Smooth muscle cell of the umbilical artery (primary cell): Measurements from ENCODE around the gene EEF1G. TPM values are rescaled to one million over a fixed set of nuclear protein-coding genes. Genes with fewer than 3 reads are reported as not detected.

Source experiments
- total RNA-seq: library from RNA; depleted of rRNA; stranded (reverse); fragments of >200 nt; gene quantifications from 2 replicates; pipeline ENCODE4 v1.2.3, GENCODE V29; 2014

EEF1G gene, protein sequence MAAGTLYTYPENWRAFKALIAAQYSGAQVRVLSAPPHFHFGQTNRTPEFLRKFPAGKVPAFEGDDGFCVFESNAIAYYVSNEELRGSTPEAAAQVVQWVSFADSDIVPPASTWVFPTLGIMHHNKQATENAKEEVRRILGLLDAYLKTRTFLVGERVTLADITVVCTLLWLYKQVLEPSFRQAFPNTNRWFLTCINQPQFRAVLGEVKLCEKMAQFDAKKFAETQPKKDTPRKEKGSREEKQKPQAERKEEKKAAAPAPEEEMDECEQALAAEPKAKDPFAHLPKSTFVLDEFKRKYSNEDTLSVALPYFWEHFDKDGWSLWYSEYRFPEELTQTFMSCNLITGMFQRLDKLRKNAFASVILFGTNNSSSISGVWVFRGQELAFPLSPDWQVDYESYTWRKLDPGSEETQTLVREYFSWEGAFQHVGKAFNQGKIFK
- total RNA-seq: 1,165 and 1,500 TPM in 2 replicates

DNA sequence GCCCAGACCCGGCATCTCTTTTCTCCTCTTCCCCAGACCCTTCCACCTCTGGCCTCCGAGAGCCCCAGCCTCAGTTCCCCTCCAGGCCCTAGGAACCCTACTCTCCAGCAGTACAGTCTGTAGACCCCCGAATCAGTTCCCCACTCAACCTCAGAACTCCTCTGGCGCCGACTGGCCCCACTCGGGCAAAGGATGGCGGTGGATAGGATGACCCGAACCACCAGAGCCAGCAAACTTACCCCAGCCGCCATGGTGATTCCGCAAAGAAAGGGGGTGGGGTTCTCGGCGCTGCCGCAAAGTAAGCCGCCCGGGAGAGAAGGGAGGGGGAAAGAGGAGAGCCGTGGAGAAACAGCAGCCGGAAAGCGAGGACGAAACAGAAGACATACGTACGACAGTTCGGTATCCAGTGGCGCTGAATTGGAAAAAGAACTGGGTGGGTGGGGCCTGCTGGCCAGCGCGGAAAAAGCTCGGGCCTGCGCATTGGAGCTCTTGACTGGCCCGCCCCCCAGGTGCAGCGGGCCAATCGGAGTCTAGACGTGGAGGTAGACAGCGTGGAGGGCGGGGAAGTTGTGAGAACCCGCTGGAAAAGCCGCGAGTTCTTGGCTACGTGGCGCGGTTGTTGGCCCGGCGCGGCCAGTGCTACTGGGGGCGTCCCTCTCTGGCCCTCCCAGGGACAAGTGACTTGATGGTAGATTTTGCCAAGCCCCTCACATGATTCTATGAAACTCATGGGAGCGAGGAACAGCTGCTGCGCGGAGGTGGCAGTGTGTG is at the start of gene EEF1G:
Gene EEF1G (minus strand): TSS at position 300 of the 771 bp plus-strand sequence. CDS start 49 bp downstream, at position 251.

DNA sequence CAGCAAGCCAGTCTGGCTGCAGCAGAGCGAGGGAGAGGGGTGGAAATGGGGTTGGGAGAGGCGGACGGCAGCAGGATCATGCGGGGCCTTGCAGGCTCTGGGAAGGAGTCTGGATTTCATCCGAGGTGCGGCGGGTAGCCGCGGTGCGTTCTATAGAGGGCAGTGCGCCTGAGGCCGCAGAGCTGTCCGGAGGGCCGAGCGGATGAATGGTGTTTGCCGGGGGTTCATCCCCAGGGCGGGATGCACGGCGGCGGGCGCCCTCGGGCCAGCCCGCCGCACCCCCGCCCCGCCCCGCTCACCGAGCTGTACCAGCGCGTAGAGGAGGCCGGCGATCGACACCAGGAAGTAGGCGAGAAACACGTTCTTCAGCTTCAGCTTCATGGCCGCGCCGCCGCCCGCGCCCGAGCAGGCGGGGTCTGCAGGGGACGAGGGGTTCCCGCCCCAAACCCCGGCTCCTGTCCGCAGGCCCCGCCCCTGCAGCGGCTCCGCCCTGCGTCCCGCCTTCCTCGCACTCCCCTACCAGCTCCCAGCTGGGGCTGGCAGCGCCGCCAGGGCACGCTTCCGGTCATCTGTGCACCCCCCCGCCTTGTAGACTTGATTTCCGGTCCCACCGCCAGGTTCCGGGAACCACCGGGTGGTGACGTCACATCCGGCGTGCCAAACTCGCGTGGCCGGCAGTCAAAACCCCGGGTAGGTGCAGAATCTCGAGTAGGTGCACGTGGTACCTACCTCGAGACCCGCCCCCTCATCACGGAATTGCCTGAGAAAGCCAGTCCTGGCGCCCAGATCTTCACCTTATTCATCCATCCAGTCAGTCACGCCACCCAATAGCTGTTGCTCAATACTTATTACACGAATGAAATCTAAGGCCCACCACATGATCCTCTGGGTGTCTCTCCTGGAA is 48.1 kb upstream of the EEF1G start, which contains the start of gene B3GAT3:
Gene B3GAT3 (minus strand): TSS at position 420 of the 904 bp plus-strand sequence. CDS start 39 bp downstream, at position 381.

DNA sequence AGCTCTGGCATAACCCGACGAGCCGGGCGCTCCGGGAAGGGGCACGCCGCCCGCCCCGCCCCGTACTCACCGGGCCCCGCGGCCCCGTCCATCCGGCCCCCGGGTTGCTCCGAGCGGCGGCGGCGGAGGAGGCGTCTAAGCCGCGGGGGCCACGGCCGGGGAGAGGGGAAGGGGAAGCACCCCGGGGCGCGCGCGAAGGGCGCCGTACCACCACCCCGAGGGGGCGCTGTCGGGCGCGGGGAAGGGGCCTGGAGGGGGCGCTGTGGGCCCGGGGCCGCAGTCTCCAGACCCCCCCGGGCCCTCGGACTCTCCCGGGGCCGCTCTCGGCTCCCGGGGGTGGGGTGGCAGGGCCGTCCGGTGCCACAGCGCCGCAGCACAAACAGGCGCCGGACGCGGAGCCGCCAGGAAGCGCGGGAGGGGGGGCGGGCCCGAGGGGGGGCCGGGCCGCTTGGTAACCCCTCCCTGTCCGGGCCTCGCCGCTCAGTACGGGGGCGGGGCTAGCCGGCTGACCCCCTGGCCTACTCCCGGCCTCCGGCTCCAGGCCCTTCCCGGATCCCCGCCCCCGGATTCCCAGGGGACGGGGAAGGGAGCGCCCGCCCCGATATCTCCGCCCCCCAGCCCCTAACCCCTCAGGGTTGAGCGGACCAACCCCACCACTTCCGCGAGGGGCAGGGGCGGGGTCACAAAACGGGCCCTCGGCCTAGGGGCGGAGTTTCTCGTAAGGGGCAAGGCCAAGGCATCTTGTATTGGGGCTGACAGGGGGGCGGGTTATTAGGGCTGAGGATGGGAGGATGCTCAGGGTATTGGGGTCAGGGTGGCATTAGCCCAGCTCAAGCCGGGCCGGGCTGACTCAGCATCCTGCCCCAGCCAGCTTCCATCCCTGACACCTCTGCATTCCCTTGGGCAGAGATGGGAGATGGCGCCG is 38.9 kb upstream of the EEF1G start, which contains the start of the genes EML3 and ROM1:
Gene EML3 (minus strand): TSS at position 410 of the 925 bp plus-strand sequence. CDS start 318 bp downstream, at position 92.
Gene ROM1 (plus strand): TSS at position 892 of the 925 bp plus-strand sequence. CDS start 25 bp downstream, at position 917.

DNA sequence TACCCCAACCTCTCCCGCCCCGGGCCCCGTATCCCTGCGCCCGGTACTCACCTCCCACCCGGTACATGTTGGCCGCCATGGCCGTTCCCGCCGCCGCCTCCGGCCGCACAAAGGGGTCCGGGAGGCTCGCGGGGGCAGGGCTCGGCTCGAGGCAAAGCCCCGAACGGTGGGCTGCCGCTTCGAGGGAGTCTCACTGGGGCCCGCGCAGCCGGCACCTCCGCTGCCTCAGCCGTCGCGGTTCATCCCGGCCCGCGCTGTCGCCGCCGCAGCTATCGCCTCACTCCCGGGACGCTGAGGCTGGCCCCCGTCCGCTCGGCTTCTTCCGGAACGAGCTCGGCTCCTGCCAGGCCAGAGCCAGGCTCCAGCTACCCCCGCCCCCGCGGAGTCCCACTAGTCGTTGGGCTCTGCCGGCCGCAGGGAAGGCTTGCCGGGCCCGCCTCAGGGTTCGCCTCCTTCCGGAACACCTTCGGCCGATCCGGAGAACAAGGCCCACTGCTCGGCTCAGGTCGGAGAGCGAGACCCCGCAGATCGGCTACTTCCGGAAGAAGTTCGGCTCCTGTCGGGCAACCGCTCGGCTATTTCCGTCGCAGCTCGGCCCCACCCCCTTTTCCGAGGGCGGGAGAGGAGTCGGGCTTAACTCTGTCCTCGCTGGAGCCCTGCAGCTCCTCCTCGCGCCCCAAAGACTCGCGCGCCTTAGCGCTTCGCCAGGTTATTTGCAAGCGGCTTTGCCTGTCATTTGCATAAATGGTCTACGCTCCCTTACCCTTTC is 27.9 kb upstream of the EEF1G start, which contains the start of gene MTA2:
Gene MTA2 (minus strand): TSS at position 494 of the 769 bp plus-strand sequence. CDS start 415 bp downstream, at position 79.

DNA sequence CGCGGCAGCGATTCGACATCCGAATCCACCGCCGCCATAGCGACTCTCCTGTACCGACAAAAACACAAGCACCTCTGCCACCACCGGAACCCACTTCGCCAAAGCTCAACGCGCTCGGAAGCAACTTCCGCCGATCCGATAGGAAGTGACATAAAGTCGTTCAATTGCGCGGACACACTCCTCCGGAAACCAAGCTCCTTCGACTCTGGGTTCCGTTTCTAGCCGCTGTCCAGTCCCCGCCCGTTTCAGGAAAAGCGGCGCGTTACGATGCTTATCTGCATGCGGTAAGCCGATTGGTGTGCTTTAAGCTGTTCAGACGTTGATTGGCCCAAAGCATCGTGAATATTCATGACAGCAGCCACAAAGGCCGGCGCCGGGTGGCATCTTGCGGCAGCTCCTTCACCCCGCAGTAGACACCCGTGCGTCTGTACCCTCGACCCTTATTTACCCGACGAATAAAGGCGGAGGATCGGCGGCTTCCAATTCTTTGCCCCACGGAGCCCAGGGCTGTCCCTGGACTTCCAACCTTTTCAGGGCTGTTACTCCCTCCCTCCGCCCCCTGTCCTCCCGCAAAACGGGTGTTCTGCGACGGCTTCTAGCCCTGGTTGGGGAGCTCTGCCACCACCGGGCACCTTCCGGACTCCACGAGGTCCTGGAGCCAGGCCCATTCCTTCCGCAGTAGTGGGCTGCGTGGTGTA is 17.9 kb upstream of the EEF1G start, which contains the start of gene TUT1:
Gene TUT1 (minus strand): TSS at position 76 of the 698 bp plus-strand sequence. CDS start 38 bp downstream, at position 38.

DNA sequence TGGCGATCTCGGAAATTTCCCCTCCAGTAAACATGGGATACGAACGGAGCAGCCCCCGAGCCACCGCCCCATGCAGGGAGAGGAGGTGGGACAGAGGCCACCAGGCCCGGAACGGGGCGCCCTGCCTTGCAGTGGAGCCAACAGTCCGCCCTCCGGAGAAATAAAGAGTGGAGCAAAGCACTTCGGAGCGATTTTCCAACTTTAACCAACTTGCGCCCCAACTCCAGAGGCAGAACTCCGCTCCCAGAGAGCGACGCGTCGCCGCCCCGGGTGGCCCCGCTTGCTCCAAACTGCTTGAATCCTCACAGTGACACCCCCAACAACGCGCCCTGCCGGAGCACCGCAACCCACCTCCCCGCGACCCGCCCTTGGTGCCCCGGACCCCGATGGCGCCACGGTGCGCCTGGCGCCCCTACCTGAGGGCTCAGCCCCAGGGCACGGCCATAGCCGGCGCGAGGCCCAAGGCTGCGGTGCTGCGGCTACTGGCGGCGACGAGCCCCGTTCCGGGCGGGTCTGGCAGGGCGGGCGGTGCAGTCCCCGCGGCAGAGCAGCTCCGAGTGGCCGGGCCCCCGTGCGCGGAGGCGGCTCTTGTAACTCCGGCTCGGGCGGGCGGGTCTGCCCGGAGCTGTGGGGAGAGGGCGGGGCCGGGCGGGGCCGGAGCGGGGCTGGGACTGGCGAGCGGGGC is 27.3 kb downstream of the EEF1G start, which contains the start of gene AHNAK:
Gene AHNAK (minus strand): TSS at position 563 of the 685 bp plus-strand sequence. CDS start 10,708 bp downstream, outside the sequence.

Other genes starting within 250 kb of the EEF1G start
- 0.30 and 0.78 TPM in 2 replicates for gene ASRGL1, start 236.4 kb downstream of the EEF1G start, total RNA-seq
- not detected in 2 replicates for gene SCGB1A1, start 154.9 kb downstream of the EEF1G start, total RNA-seq
- gene AHNAK, start 27.1 kb downstream of the EEF1G start, total RNA-seq: 313 and 660 TPM in 2 replicates
- 6.5 and 10.7 TPM in 2 replicates for gene TUT1, start 17.6 kb upstream of the EEF1G start, total RNA-seq
- 92.3 and 107 TPM in 2 replicates for gene MTA2, start 28.0 kb upstream of the EEF1G start, total RNA-seq
- gene EML3, start 38.9 kb upstream of the EEF1G start, total RNA-seq: 24.5 and 24.6 TPM in 2 replicates
- 2.5 and 3.9 TPM in 2 replicates for gene ROM1, start 39.4 kb upstream of the EEF1G start, total RNA-seq
- gene B3GAT3, start 48.1 kb upstream of the EEF1G start, total RNA-seq: 61.5 and 63.5 TPM in 2 replicates
- gene GANAB, start 72.7 kb upstream of the EEF1G start, total RNA-seq: 505 and 539 TPM in 2 replicates
- gene INTS5, start 79.4 kb upstream of the EEF1G start, total RNA-seq: 19.6 and 27.1 TPM in 2 replicates
- 17.2 and 17.9 TPM in 2 replicates for gene C11orf98, start 91.3 kb upstream of the EEF1G start, total RNA-seq
- 3.5 and 7.4 TPM in 2 replicates for gene CSKMT, start 91.4 kb upstream of the EEF1G start, total RNA-seq
- 3.8 and 6.8 TPM in 2 replicates for gene UQCC3, start 97.8 kb upstream of the EEF1G start, total RNA-seq
- 4.5 and 4.6 TPM in 2 replicates for gene LBHD1, start 98.4 kb upstream of the EEF1G start, total RNA-seq
- 77.0 and 96.5 TPM in 2 replicates for gene UBXN1, start 105.2 kb upstream of the EEF1G start, total RNA-seq
- gene LRRN4CL, start 115.6 kb upstream of the EEF1G start, total RNA-seq: 0.23 and 0.59 TPM in 2 replicates
- 41.1 and 119 TPM in 2 replicates for gene BSCL2, start 133.5 kb upstream of the EEF1G start, total RNA-seq
- not detected in 2 replicates for gene GNG3, start 133.8 kb upstream of the EEF1G start, total RNA-seq
- gene HNRNPUL2, start 153.6 kb upstream of the EEF1G start, total RNA-seq: 14.3 and 18.0 TPM in 2 replicates
- gene TTC9C, start 154.6 kb upstream of the EEF1G start, total RNA-seq: 29.4 and 32.7 TPM in 2 replicates
- 8.2 and 11.9 TPM in 2 replicates for gene ZBTB3, start 180.3 kb upstream of the EEF1G start, total RNA-seq
- 39.2 and 59.7 TPM in 2 replicates for gene POLR2G, start 187.7 kb upstream of the EEF1G start, total RNA-seq
- 15.6 and 23.8 TPM in 2 replicates for gene TAF6L, start 197.5 kb upstream of the EEF1G start, total RNA-seq
- 28.9 and 42.5 TPM in 2 replicates for gene TMEM179B, start 213.5 kb upstream of the EEF1G start, total RNA-seq
- 16.1 and 22.6 TPM in 2 replicates for gene TMEM223, start 218.1 kb upstream of the EEF1G start, total RNA-seq
- 21.1 and 49.2 TPM in 2 replicates for gene NXF1, start 231.5 kb upstream of the EEF1G start, total RNA-seq